Fibroblast of lung (primary cell): ENCODE data around the gene OR2H1. TPM values are rescaled to one million over a fixed set of nuclear protein-coding genes. Genes with fewer than 3 reads are reported as not detected.

Source experiments
- DNase-seq, 2 donors: peaks; one replicate each; pipeline versions ENCODE4 v3.0.0 to v3.0.0-alpha.2; 2010; ENCODE audit warnings: low read depth in 2 of 2
- H2AFZ ChIP-seq: 2 replicates; pipeline ENCODE4 v1.5.1; 2012; ENCODE audit warnings: low read length, control low read depth, inconsistent platforms
- H3K27ac ChIP-seq: 2 replicates; pipeline ENCODE4 v1.5.1; 2011; ENCODE audit warnings: low read length, control low read depth; ENCODE audit not compliant: insufficient read depth
- H3K27me3 ChIP-seq: 2 replicates; pipeline ENCODE4 v1.5.1; 2011; ENCODE audit warnings: mild to moderate bottlenecking, low read length; ENCODE audit not compliant: control insufficient read depth, insufficient read depth
- H3K36me3 ChIP-seq: 2 replicates; pipeline ENCODE4 v1.5.1; 2011; ENCODE audit warnings: low read length; ENCODE audit not compliant: control insufficient read depth, insufficient read depth
- H3K4me1 ChIP-seq: 2 replicates; pipeline ENCODE4 v1.5.1; 2011; ENCODE audit warnings: low read length; ENCODE audit not compliant: control insufficient read depth, insufficient read depth; ENCODE audit errors: extremely low read depth
- H3K4me2 ChIP-seq: 2 replicates; pipeline ENCODE4 v1.5.1; 2011; ENCODE audit warnings: low read length, control low read depth; ENCODE audit not compliant: insufficient read depth; ENCODE audit errors: extremely low read depth
- H3K4me3 ChIP-seq, 4 experiments: fragments of 200-600 bp in 1 of 4; sonication (generic) in 1 of 4; replicated peaks in 1 of 4; 2 replicates each; pipeline ENCODE4 v1.5.1; 2011 to 2016; ENCODE audit warnings: low read length in 4 of 4, low read depth in 3 of 4, mild to moderate bottlenecking in 3 of 4, control low read depth in 2 of 4, inconsistent platforms in 1 of 4, mixed read lengths in 1 of 4; ENCODE audit not compliant: insufficient read depth in 1 of 4; ENCODE audit errors: control extremely low read depth in 1 of 4
- H3K79me2 ChIP-seq: 2 replicates; pipeline ENCODE4 v1.5.1; 2012; ENCODE audit warnings: mild to moderate bottlenecking, low read length, inconsistent platforms; ENCODE audit not compliant: control insufficient read depth, insufficient read depth
- H3K9ac ChIP-seq: 2 replicates; pipeline ENCODE4 v1.5.1; 2011; ENCODE audit warnings: mild to moderate bottlenecking, low read length, control low read depth; ENCODE audit not compliant: insufficient read depth
- H3K9me3 ChIP-seq: 2 replicates; pipeline ENCODE4 v1.5.1; 2012; ENCODE audit warnings: low read depth, low read length; ENCODE audit not compliant: control insufficient read depth, insufficient read depth
- H4K20me1 ChIP-seq: 2 replicates; pipeline ENCODE4 v1.5.1; 2011; ENCODE audit warnings: low read length; ENCODE audit not compliant: control insufficient read depth, insufficient read depth; ENCODE audit errors: extremely low read depth
- EZH2 ChIP-seq: IDR thresholded peaks from 2 replicates; pipeline ENCODE4 v1.5.1; 2012; ENCODE audit warnings: low read length, control low read depth, mild to moderate bottlenecking; ENCODE audit errors: missing control alignments
- polyA plus RNA-seq, 2 donors: library from polyadenylated mRNA; depleted of rRNA in 1 of 2; stranded (reverse) in 1 of 2; unstranded in 1 of 2; fragments of >200 nt; gene quantifications; 2 replicates each; pipeline ENCODE4 v1.2.1, GENCODE V29; 2011 to 2012; ENCODE audit warnings: missing spikeins in 1 of 2
- total RNA-seq: library from RNA; depleted of rRNA; stranded (reverse); fragments of >200 nt; gene quantifications from 2 replicates; pipeline ENCODE4 v1.2.1, GENCODE V29; 2014
- TF ChIP-seq, protein P1 (sequence below), 2 donors: IDR thresholded peaks in 1 of 2; conservative IDR thresholded peaks in 1 of 2; 1 replicate in 1 of 2; 2 replicates in 1 of 2; pipeline ENCODE4 v1.5.1; 2011 to 2012; ENCODE audit warnings: low read length in 2 of 2, control low read depth in 1 of 2, inconsistent platforms in 1 of 2, low read depth in 1 of 2, mild to moderate bottlenecking in 1 of 2

OR2H1 gene
- total and polyA plus RNA-seq, 2 donors (not counting 1 experiment from before 2014, with no cell fraction given): not detected

DNA sequence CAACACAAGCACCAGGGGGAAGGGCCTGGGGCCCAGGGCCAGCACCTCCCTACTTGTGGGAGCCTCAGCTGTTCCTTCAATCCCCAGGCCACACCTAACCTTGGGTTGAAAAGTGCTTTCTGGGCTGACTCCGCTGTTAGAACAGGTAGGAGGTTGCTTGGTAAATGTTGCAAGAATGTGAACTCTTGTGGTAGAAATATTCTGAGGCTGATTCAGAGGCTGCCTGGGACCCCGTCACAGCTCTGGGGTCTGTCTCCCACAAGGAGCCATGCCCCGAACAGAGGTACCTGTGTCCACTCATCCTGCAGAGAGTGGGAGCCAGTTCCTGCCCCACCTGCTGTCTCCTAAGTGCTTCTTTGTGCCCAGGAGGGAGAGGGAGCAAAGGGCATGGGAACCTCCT lies 45.2 kb downstream of the OR2H1 start:
- H4K20me1 ChIP-seq: no peaks in the 10 kb centered on the region
- no peak overlapping the region for H3K9ac ChIP-seq
- no peaks in the 10 kb centered on the region for H3K79me2 ChIP-seq
- no peak overlapping the region for H2AFZ ChIP-seq
- H3K27me3 ChIP-seq: no peaks in the 10 kb centered on the region
- no peaks in the 10 kb centered on the region for H3K36me3 ChIP-seq
- H3K27ac ChIP-seq: no peak overlapping the region
- no peak for TF ChIP-seq EZH2
- TF ChIP-seq, protein P1, sequence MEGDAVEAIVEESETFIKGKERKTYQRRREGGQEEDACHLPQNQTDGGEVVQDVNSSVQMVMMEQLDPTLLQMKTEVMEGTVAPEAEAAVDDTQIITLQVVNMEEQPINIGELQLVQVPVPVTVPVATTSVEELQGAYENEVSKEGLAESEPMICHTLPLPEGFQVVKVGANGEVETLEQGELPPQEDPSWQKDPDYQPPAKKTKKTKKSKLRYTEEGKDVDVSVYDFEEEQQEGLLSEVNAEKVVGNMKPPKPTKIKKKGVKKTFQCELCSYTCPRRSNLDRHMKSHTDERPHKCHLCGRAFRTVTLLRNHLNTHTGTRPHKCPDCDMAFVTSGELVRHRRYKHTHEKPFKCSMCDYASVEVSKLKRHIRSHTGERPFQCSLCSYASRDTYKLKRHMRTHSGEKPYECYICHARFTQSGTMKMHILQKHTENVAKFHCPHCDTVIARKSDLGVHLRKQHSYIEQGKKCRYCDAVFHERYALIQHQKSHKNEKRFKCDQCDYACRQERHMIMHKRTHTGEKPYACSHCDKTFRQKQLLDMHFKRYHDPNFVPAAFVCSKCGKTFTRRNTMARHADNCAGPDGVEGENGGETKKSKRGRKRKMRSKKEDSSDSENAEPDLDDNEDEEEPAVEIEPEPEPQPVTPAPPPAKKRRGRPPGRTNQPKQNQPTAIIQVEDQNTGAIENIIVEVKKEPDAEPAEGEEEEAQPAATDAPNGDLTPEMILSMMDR (conservative IDR thresholded peaks at IDR 0.05 in 1 of 2, IDR thresholded peaks at IDR 0.05 in 1 of 2; ENCODE audit: low read depth in 1 of 2, low read length in 2 of 2): no peak
- no peak overlapping the region for H3K4me2 ChIP-seq
- no peaks in the 10 kb centered on the region for H3K4me1 ChIP-seq
- H3K4me3 ChIP-seq: no peak overlapping the region
- DNase-seq: no peak
- no peaks in the 10 kb centered on the region for H3K9me3 ChIP-seq

DNA sequence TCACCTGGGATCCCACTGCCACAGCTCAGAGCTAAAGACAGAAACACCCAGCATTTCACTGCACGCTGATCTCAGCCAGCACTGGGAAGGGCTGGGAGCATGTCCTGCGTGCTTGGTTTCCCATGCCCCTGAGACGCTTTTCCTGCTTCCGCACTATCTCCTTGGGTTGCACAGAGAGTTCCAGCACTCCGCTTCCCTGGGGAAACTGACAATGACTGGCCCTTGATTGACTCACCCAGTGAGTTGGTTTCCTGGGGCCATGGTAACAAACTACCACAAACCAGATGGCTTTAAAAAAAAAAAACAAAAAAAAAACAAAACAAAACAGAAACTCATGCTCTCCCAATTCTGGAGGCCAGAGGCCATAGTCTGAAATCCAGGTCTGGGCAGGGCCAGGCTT lies 45.6 kb downstream of the OR2H1 start:
- Histone ChIP-seq H3K4me1 (no peaks in the 10 kb centered on the region), H3K36me3 (no peaks in the 10 kb centered on the region), H3K79me2 (no peaks in the 10 kb centered on the region), H3K4me3 (no peak overlapping the region), H3K4me2 (no peak overlapping the region), H3K27me3 (no peaks in the 10 kb centered on the region), H3K9ac (no peak overlapping the region), H2AFZ (no peak overlapping the region), H3K27ac (no peak overlapping the region), H4K20me1 (no peaks in the 10 kb centered on the region), H3K9me3 (no peaks in the 10 kb centered on the region)
- TF ChIP-seq EZH2: no peak
- TF ChIP-seq, protein P1 (conservative IDR thresholded peaks at IDR 0.05 in 1 of 2, IDR thresholded peaks at IDR 0.05 in 1 of 2; ENCODE audit: low read depth in 1 of 2, low read length in 2 of 2): no peak
- no peak for DNase-seq

DNA sequence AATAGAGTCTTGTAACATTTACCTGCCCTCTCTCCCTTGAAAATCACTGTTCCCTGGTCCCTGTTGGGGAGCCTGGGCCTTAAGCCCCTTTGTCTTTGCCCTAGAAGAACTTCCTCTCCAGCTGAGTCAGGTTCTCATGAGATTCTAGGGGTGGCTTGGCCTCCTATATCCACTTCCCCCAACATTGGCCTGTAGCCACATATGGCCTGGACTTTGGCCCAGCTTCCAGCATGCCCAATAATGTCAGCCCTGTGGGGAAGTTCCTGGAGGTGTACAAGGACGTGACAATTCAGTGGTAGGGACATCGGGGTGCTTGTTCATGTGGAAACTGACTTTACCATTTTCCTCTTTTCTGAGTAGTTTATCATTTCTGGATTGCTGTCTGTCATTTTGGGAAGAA lies 48.0 kb downstream of the OR2H1 start:
- Histone ChIP-seq H3K79me2 (no peaks in the 10 kb centered on the region), H3K27ac (no peak overlapping the region), H2AFZ (no peak overlapping the region), H3K36me3 (no peaks in the 10 kb centered on the region), H3K4me3 (no peak overlapping the region), H3K4me1 (no peaks in the 10 kb centered on the region), H3K27me3 (no peaks in the 10 kb centered on the region), H4K20me1 (no peaks in the 10 kb centered on the region), H3K4me2 (no peak overlapping the region), H3K9me3 (no peaks in the 10 kb centered on the region), H3K9ac (no peak overlapping the region)
- no peak for DNase-seq
- no peak for TF ChIP-seq EZH2
- TF ChIP-seq, protein P1 (conservative IDR thresholded peaks at IDR 0.05 in 1 of 2, IDR thresholded peaks at IDR 0.05 in 1 of 2; ENCODE audit: low read depth in 1 of 2, low read length in 2 of 2): no peak
